SIG-M5 (cell line): ENCODE results near the gene PLD5.

ENCODE experiments used
- DNase-seq: peaks from one replicate; lab custom pipeline; 2025; lab: John Stamatoyannopoulos, UW

PLD5 gene

GRCh38 chr1:242524571-242525359 is at the start of gene PLD5:
PLD5 (minus strand) TSS chr1:242524697.
- DNase-seq = no peak

- DNase-seq = no peak
These were observed 45.4 kb upstream of the PLD5 start for GRCh38 chr1:242569867-242570266.

- no peak for DNase-seq
These were observed 44.2 kb upstream of the PLD5 start for GRCh38 chr1:242568666-242569065.

GRCh38 chr1:242567596-242567995 is 43.1 kb upstream of the PLD5 start:
- DNase-seq = no peak

GRCh38 chr1:242556759-242557158 is 32.3 kb upstream of the PLD5 start:
- DNase-seq = no peak

- no peak for DNase-seq
These were observed 31.8 kb upstream of the PLD5 start for GRCh38 chr1:242556276-242556675.

GRCh38 chr1:242554577-242554976 is 30.1 kb upstream of the PLD5 start:
- no peak for DNase-seq

GRCh38 chr1:242546849-242547729 is 22.6 kb upstream of the PLD5 start:
- no peak for DNase-seq

- no peak for DNase-seq
These were observed 21.9 kb upstream of the PLD5 start for GRCh38 chr1:242546441-242546840.

- DNase-seq = no peak
These were observed 19.6 kb upstream of the PLD5 start for GRCh38 chr1:242544071-242544470.

- no peak for DNase-seq
These were observed 17.8 kb upstream of the PLD5 start for GRCh38 chr1:242542271-242542670.

GRCh38 chr1:242535986-242536385 is 11.5 kb upstream of the PLD5 start:
- no peak for DNase-seq

- no peak for DNase-seq
These were observed 10.3 kb upstream of the PLD5 start for GRCh38 chr1:242534753-242535152.

GRCh38 chr1:242530761-242531160 is 6.3 kb upstream of the PLD5 start:
- DNase-seq = no peak

- no peak for DNase-seq
These were observed 1.3 kb upstream of the PLD5 start for GRCh38 chr1:242525769-242526168.

GRCh38 chr1:242525360-242525722 is 844 bp upstream of the PLD5 start:
- no peak for DNase-seq

- no peak for DNase-seq
These were observed 552 bp downstream of the PLD5 start for GRCh38 chr1:242523719-242524570.

GRCh38 chr1:242522996-242523718 is 1.3 kb downstream of the PLD5 start:
- DNase-seq = no peak

GRCh38 chr1:242522304-242522945 is 2.1 kb downstream of the PLD5 start:
- no peak for DNase-seq

- no peak for DNase-seq
These were observed 8.9 kb downstream of the PLD5 start for GRCh38 chr1:242515555-242515954.

- DNase-seq = no peak
These were observed 17.8 kb downstream of the PLD5 start for GRCh38 chr1:242506724-242507123.
